GM19035 (cell line): ENCODE measurements around the gene PRM1.

Experiments
- ATAC-seq: cut with Tn5 transposase; IDR thresholded peaks from one replicate; pipeline ENCODE4 v1.9.1; 2021; ENCODE audit not compliant: unreplicated experiment

The PRM1 gene

GRCh38 chr16:11280616-11281522 lies at the start of gene PRM1:
TSS of gene PRM1 (minus strand) at chr16:11281330. CDS start at chr16:11281238, 92 bp downstream.
- no peak for ATAC-seq

DNA sequence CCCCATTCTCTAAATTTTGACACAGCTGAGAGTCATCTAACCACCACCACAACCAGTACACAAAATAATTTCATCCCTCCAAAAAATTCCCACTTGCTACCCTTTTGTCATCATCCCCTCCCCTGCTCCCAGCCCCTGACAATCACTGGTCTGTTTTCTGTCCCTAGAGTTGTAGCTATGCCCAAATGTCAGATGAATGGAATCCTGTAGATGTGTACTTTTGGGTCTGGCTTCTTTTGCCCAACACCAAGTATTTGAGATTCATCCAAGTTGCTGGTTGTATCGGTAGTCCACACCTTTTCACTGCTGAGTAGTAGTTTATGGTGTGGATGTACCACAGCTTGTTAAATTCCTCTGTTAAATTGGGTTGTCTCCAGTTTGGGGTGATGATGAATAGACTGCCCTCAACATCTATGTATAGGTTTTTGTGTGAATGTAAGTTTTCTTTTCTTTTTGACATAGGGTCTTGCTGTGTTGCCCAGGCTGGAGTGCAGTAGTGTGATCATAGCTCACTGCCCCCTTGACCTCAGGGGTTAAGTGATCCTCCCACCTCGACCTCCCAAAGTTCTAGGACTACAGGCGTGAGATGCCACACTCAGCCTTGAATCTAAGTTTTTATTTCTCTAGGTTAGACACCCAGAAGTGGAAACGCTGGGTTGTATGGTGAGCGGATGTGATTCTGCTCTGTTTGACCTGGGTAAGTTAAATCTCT lies 49.6 kb upstream of the PRM1 start:
- ATAC-seq, result no peak

DNA sequence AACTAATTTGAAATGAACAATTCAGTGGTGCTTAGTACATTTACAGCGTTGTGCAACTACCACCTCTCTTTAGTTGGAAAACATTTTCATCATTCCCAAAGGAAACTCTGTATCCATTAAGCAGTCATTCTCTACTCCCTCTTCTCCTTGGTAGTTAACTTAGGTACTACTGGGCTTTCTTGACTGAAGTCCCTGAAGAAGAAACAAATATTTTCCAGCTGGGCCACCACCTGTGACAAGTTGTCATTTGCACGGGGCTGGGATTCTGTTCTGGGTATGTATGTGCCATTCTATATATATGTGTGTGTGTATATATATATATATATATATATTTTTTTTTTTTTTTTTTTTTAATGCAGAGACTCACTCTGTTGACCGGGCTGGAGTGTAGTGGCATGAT lies 48.8 kb upstream of the PRM1 start:
- no peak for ATAC-seq

- peak; percentile 21 for ATAC-seq
Observed at GRCh38 chr16:11329071-11329491, 48.0 kb upstream of the PRM1 start.

GRCh38 chr16:11328172-11329070 lies 47.3 kb upstream of the PRM1 start:
- peak; percentile 70 for ATAC-seq

DNA sequence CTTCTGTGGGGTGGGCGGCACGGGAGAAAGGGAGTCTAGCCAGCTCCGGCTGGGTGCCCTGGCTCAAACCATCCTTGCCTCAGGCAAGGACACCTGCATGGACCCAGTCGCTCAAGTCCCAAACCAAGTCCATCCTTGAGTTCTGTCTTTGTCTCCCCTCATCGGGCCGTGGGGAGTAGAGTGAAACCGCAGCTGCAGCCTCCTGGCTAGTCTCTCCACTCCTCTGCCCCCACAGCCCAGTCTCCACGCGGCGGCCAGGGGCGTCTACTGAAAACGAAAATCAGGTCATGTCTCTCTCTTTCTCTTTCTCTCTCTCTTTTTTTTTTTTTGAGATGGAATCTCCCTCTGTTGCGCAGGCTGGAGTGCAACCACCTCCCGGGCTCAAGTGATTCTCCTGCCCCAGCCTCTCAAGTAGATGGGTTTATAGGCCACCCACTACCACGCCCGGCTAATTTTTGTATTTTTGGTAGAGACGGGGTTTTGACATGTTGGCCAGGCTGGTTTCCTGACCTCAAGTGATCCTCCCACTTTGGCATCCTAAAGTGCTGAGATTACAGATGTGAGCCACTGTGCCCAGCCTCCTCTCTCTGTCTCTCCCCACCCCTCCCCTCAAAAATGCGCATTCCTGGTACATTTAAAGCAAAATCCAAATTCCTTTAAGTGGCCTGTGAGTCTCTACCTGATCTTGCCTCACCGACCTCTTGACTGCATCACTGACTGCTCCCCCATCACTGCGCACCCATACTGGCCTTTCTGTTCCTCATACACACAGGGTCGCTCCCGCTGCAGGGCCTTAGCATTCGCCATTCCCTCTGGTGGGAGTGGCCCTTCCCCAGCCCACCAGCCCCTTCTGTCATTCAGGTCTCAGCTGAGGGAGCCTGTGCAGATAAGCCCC lies 46.4 kb upstream of the PRM1 start:
- peak; percentile 36 for ATAC-seq

GRCh38 chr16:11326737-11327276 lies 45.7 kb upstream of the PRM1 start:
- ATAC-seq, result no peak

DNA sequence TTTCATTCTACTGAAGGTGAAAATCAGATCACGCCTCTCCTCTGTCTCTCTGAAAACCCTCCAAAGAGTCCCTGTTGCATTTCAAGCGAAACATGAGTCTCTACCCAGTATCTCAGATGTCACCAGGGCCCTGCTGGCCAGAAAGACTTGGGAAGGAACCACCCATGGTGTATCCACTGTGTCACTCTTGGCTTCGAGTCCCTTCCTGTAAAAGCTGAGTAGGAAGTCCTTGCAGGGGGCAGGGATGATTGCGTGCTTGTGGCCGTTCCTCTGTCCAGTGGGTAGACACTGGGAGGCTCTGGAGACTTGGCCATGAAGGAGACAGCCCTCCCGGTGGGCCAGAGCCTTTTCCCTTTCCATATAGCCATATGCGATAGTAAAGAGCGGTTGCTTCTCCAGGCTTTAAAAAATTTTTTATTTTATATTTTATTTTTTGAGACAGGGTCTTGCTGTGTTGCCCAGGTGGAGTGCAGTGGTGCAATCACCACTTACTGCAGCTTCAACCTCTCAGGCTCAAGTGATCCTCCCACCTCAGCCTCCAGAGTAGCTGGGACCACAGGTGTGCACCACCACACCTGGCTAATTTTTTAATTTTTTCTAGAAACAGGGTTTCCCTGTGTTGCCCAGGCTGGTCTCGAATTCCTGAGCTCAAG lies 45.1 kb upstream of the PRM1 start:
- ATAC-seq, result no peak

- ATAC-seq, result no peak
Observed at GRCh38 chr16:11325404-11326083, 44.4 kb upstream of the PRM1 start.

DNA sequence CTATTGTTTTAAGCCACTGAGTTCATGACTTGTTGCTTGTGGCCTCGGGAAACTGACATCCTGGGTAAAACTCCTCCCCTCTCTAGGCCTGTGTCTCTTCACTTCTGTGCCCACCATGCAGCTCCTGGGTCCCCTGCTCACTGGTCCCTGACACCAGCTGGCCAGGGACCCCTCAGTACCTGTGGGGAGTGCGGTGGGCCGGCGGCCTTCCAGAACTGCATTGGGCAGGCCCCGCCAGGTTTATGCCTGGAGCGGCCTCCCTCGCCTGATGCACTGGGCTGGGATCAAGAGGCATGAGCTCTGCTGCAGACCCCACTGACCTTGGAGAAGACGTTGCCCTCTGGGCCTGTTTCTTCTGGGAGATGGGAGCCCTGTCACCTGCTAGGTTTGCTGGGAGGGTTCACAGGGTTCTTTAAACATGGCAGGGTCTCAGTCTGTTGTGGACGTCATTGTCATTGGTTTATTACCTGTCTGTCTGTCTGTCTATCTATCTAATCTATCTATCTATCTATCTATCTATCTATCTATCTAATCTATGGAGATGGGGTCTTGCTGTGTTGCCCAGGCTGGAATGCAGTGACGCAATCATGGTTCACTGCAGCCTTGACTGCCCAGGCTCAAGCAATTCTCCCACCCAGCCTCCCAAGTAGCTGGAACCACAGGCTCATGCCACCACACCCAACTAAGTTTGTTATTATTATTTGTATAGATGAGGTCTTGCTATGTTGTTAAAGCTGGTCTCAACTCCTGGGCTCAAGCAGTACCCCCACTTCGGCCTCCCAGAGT lies 42.6 kb upstream of the PRM1 start:
- ATAC-seq, result no peak

DNA sequence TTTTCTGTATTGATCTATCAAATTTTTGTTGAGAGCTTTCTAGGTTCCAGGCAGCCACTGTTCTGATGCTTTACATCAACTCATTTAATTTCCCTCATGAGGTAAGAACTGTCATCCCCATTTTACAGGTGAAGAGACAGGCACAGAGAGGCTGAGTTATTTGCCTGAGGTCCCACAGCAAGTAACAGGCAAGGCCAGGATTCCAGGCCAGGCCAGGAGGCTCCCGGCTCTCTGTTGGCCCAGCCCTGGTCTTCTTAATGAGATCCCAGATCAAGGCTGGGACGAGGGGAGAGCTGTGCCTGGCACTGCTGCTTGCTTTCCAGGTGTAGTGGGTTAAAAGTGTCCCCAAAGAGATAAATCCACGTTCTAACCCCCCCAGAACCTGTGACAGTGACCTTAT lies 41.7 kb upstream of the PRM1 start:
- ATAC-seq, result no peak

- ATAC-seq, result no peak
Observed at GRCh38 chr16:11321662-11322061, 40.5 kb upstream of the PRM1 start.

- no peak for ATAC-seq
Observed at GRCh38 chr16:11320170-11320569, 39.0 kb upstream of the PRM1 start.

DNA sequence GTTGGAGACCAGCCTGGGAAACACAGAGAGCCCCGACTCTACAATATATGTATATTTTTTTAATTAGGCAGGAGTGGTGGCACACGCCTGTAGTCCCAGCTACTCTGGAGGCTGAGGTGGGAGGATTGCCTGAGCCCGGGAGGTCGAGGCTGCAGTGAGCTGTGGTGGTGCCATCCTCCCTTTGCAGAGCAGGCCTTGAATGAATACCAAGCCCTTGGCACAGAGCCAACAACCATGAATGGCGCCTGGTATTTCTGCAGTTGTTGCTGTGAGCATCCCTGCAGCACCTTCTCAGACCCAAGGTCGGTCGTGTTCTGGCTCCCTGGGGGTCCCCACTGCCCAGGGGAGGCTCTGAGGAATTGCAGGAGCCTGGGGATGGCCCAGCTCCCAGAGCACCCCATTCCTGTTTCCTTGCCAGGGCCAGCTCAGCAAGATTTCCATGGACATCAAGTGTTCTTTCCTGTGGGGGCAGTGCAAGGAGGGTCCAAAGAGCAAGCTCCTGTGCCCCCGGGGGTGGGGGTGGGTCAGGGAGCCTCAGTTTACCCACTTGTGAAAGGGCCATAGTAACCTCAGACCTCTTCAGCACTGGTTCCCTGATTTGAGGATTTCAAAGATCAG lies 38.5 kb upstream of the PRM1 start:
- ATAC-seq, result no peak

DNA sequence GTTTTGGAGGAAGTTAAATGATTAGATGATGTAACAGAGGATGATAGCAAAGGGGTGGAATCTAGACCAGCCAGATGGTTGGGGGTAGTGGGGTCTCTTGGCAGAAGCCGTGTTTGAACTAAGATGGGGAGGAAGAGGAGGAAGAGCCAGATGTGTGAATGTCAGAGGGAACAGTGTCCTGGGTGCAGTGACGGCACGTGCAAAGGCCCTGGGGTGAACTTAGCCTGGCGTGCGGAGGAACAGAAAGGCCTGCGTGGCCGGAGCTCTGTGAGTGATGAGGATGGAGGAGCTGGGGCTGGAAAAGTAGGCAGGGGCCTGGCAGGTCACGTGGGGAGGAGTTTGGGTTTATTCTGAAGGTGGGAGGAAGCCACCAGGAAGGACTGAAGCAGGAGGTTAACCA lies 37.7 kb upstream of the PRM1 start:
- no peak for ATAC-seq

DNA sequence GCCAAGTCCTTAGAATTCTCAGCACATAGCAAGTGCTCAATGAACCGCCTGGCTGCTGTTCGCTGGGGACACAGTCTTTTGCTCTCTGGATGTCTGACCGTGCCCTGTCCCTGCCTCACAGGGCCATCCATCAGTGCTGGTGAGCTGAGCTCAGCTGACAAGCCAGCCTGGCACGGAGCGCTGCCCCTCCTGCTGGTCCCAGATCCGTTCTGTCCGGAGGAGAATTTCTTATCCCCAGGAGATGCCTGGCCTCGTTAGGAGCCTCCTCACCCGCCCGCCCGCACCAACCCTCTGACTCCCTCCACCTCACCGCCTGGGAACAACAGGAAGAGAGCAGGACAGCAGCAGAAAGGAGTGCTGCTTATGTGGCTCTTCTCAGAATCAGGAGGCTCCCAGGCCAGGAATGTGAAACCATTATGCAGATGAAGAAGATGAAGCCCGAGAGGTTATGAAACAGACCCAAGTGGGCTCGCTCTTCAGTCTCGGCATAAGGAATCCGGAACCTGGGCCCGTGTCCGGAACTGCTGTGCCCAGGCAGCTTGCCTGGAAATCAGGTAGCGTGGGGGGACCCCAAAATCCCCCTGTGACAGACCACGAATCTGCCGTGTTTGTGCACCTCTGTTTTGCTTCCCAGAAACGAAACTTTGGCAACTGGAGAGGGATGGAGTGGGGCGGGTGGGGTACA lies 35.3 kb upstream of the PRM1 start:
- no peak for ATAC-seq

- ATAC-seq, result no peak
Observed at GRCh38 chr16:11315510-11315909, 34.4 kb upstream of the PRM1 start.
